ENCODE measurements around the gene BHLHA9.
"Not testable (repeated sequence)": the region's sequence is repeated elsewhere in the genome, so short reads cannot be mapped to it uniquely, and the experiment has no call there.

Gene BHLHA9

DNA sequence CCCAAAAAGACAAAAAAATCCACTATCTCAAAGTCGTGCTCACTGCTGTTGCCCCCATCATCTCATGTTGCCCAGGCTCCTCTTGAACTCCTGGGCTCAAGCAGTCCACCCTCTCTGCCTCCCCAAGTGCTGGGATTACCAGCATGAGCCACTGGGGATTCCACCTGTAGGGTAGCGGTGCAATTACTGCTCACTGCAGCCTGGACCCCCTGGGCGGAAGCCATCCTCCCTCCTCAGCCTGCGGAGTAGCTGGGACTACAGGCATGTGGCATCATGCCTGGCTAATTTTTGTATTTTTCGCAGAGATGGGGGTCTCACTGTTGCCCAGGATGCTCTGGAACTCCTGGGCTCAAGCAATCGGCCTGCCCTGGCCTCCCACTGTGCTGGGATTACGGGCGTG lies 37.9 kb upstream of the BHLHA9 start:
- TF ChIP-seq, protein P1, sequence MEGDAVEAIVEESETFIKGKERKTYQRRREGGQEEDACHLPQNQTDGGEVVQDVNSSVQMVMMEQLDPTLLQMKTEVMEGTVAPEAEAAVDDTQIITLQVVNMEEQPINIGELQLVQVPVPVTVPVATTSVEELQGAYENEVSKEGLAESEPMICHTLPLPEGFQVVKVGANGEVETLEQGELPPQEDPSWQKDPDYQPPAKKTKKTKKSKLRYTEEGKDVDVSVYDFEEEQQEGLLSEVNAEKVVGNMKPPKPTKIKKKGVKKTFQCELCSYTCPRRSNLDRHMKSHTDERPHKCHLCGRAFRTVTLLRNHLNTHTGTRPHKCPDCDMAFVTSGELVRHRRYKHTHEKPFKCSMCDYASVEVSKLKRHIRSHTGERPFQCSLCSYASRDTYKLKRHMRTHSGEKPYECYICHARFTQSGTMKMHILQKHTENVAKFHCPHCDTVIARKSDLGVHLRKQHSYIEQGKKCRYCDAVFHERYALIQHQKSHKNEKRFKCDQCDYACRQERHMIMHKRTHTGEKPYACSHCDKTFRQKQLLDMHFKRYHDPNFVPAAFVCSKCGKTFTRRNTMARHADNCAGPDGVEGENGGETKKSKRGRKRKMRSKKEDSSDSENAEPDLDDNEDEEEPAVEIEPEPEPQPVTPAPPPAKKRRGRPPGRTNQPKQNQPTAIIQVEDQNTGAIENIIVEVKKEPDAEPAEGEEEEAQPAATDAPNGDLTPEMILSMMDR (IDR thresholded peaks at IDR 0.05; ENCODE audit: control insufficient read depth, insufficient read depth, low read depth, low read length, missing control alignments): no peak
- H3K4me3 ChIP-seq (ENCODE audit: control insufficient read depth, low read depth, low read length): no peak overlapping the region
- DNase-seq (ENCODE audit: low read depth): no peak

DNA sequence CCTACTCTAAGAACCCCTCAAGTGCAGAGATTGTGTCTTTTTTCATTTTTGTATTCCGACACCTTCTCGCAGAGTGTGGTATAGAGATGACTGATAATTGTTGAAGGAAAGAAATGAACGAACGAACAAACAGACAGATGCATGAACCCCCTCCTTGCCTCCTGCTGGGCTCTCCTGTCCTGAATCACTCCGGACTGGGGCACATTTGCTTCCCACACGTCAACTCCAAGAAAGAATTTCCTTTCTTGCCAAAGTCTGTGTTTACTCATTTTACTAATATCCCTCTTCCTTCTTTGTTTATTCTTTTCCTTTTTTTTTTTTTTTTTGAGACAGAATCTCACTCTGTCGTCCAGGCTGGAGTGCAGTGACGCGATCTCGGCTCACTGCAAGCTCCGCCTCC lies 37.5 kb upstream of the BHLHA9 start:
- H3K4me3 ChIP-seq (ENCODE audit: control insufficient read depth, low read depth, low read length): no peak overlapping the region
- no peak for DNase-seq (ENCODE audit: low read depth)
- TF ChIP-seq, protein P1 (IDR thresholded peaks at IDR 0.05; ENCODE audit: control insufficient read depth, insufficient read depth, low read depth, low read length, missing control alignments): no peak

DNA sequence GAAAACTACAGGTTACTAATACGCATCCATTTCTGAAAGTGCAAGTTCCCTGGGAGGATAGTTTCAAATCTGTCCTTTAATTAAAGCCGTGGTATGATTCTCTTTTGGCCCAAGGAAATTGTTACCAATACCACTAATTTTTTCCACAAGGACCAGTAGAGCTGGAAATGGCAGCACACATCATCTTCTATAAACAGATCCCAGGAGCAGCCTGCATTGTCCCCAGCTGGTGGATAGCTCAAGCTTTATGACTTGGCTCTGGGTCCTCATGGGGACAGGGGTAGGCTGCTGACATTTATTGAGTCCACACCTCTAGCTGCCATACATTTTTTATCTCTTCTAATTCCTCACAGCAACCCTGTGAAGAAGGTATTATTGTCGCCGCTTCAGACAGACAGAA lies 35.8 kb upstream of the BHLHA9 start:
- DNase-seq (ENCODE audit: low read depth): no peak
- no peak overlapping the region for H3K4me3 ChIP-seq (ENCODE audit: control insufficient read depth, low read depth, low read length)
- TF ChIP-seq, protein P1 (IDR thresholded peaks at IDR 0.05; ENCODE audit: control insufficient read depth, insufficient read depth, low read depth, low read length, missing control alignments): no peak

DNA sequence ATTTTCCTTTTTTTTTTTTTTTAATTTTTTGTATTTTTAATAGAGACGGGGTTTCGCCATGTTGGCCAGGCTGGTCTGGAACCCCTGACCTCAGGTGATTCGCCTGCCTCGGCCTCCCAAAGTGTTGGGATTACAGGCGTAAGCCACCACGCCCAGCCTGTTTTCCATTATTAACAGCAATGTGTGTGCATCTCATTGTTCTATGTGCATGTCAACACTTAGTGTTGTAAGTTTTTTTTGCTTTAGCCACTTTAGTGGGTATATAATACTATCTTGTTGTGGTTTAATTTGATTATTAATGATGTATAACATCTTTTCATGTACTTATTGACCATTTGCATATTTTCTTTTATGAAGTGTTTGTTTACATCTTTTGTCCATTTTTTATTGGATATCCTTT lies 32.8 kb upstream of the BHLHA9 start:
- H3K4me3 ChIP-seq (ENCODE audit: control insufficient read depth, low read depth, low read length): no peak overlapping the region
- TF ChIP-seq, protein P1 (IDR thresholded peaks at IDR 0.05; ENCODE audit: control insufficient read depth, insufficient read depth, low read depth, low read length, missing control alignments): no peak
- DNase-seq (ENCODE audit: low read depth): no peak

DNA sequence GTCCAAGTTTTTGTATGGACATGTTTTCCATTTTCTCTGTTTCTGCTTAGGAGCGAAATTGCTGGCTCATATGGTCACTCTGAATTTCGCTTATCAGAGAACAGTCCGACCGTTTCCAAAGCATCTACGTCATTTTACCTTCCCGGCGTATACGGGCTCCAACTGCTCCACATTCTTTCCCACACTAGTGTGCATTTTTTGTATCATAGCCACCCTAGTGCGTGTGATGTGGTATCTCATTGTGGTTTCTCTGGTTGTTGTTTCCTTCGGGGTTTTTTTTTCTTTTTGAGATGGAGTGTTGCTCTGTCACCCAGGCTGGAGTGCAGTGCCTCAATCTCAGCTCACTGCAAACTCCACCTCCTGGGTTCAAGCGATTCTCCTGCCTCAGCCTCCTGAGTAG lies 31.0 kb upstream of the BHLHA9 start:
- H3K4me3 ChIP-seq (ENCODE audit: control insufficient read depth, low read depth, low read length): no peak overlapping the region
- peak; percentile 84 for DNase-seq (ENCODE audit: low read depth)
- TF ChIP-seq, protein P1 (IDR thresholded peaks at IDR 0.05; ENCODE audit: control insufficient read depth, insufficient read depth, low read depth, low read length, missing control alignments): no peak

DNA sequence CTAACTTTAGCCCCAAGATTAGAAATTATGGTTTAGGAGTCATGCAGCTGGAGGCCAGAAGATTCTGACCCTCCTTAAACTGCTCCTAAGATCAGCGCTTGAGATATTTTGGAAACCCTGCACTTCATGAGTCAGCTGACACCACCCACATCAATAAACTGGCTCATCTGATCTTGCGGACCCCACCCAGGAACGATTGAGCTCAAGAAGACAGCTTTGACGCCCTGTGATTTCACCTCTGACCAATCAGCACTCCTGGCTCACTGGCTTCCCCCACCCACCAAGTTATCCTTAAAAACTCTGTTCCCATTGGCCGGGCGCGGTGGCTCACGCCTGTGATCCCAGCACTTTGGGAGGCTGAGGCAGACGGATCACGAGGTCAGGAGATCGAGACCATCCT lies 29.8 kb upstream of the BHLHA9 start:
- H3K4me3 ChIP-seq (ENCODE audit: control insufficient read depth, low read depth, low read length); DNase-seq (ENCODE audit: low read depth): not testable (repeated sequence)

DNA sequence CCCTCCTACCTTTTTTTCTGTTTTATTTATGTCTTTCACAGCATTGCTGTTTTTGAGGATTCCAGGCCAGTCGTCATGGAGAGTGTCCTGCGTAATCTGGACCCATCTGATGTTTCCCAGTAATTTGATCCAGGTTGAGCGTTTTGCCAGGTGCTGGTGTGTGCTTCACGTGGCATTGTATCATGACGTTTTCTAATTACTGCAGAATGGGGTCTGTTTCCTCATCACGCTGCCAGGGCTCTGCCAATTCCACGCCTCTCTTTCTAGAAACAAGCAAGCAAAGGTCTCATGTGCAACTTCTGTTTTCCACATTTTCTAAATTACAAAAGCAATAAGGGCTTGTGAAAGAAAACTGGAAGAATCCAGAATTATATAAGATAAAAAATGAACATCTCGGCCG lies 28.3 kb upstream of the BHLHA9 start:
- no peak overlapping the region for H3K4me3 ChIP-seq (ENCODE audit: control insufficient read depth, low read depth, low read length)
- TF ChIP-seq, protein P1 (IDR thresholded peaks at IDR 0.05; ENCODE audit: control insufficient read depth, insufficient read depth, low read depth, low read length, missing control alignments): no peak
- peak; percentile 45 for DNase-seq (ENCODE audit: low read depth)

Measured in AG09309 (cell line).